RWPE2 (cell line): ENCODE results near the gene ERBIN.
"Not testable (repeated sequence)": the region's sequence is repeated elsewhere in the genome, so short reads cannot be mapped to it uniquely, and the experiment has no call there.

ENCODE experiments used
- ATAC-seq: fragments of 200-7000 bp; cut with Tn5 transposase; 3 replicates; pipeline ENCODE4 v1.9.1; 2021; ENCODE audit warnings: low read depth
- DNase-seq: peaks from one replicate; pipeline ENCODE4 v3.0.0-alpha.2; 2020; ENCODE audit warnings: low spot score
- H3K27ac ChIP-seq: fragments of 450-650 bp; 2 replicates; pipeline ENCODE4 v1.5.1; 2017; ENCODE audit warnings: mild to moderate bottlenecking; ENCODE audit not compliant: poor library complexity, severe bottlenecking
- H3K27me3 ChIP-seq: fragments of 250-450 bp; sonication (Bioruptor Pico); 2 replicates; pipeline ENCODE4 v1.5.1; 2021; ENCODE audit warnings: mild to moderate bottlenecking, moderate library complexity; ENCODE audit not compliant: insufficient read depth, poor library complexity, severe bottlenecking
- H3K36me3 ChIP-seq: fragments of 250-450 bp; sonication (Bioruptor Pico); 2 replicates; pipeline ENCODE4 v1.5.1; 2020; ENCODE audit warnings: low read depth, mild to moderate bottlenecking, moderate library complexity
- H3K4me1 ChIP-seq: fragments of 250-450 bp; sonication (Bioruptor Pico); 2 replicates; pipeline ENCODE4 v1.5.1; 2021; ENCODE audit warnings: mild to moderate bottlenecking, moderate library complexity; ENCODE audit not compliant: insufficient read depth, poor library complexity, severe bottlenecking
- H3K4me3 ChIP-seq: fragments of 250-450 bp; sonication (Bioruptor Pico); 2 replicates; pipeline ENCODE4 v1.5.1; 2021; ENCODE audit warnings: mild to moderate bottlenecking, moderate library complexity; ENCODE audit not compliant: severe bottlenecking
- H3K9me3 ChIP-seq: fragments of 250-450 bp; sonication (Bioruptor Pico); 2 replicates; pipeline ENCODE4 v1.5.1; 2021; ENCODE audit warnings: mild to moderate bottlenecking, moderate library complexity; ENCODE audit not compliant: severe bottlenecking
- CTCF ChIP-seq: fragments of 450-650 bp; IDR thresholded peaks from one replicate; pipeline ENCODE4 v1.5.1; 2017; ENCODE audit warnings: mild to moderate bottlenecking, moderate library complexity; ENCODE audit not compliant: poor library complexity, severe bottlenecking

The ERBIN gene

GRCh38 chr5:65967288-65968066, 41.1 kb downstream of the ERBIN start:
- H3K4me1 ChIP-seq: peaks cover 10% of the 10 kb centered on the region
- no peaks in the 10 kb centered on the region for H3K9me3 ChIP-seq
- TF ChIP-seq CTCF: no peak
- no peak for DNase-seq
- no peak overlapping the region for H3K27ac ChIP-seq
- H3K27me3 ChIP-seq: no peaks in the 10 kb centered on the region
- peak; percentile 45; the same call in 2 of the 3 replicates for ATAC-seq
- H3K4me3 ChIP-seq: no peak overlapping the region
- H3K36me3 ChIP-seq: no peaks in the 10 kb centered on the region; the same call in 1 of the 2 replicates

GRCh38 chr5:65969539-65970393, 43.4 kb downstream of the ERBIN start:
- DNase-seq (no peak), ATAC-seq (0 out of 3 replicates have a peak, but pooled peaks have one; percentile 15)
- H3K36me3 ChIP-seq: no peaks in the 10 kb centered on the region; the same call in 1 of the 2 replicates
- H3K4me1 ChIP-seq: peaks cover 7% of the 10 kb centered on the region
- no peak for TF ChIP-seq CTCF
- H3K9me3 ChIP-seq: no peaks in the 10 kb centered on the region
- H3K27me3 ChIP-seq: no peaks in the 10 kb centered on the region
- H3K27ac ChIP-seq: no peak overlapping the region
- no peak overlapping the region for H3K4me3 ChIP-seq

- no peak for TF ChIP-seq CTCF
These were observed 44.3 kb downstream of the ERBIN start for GRCh38 chr5:65970481-65971367.

GRCh38 chr5:65971643-65972042, 45.3 kb downstream of the ERBIN start:
- Histone ChIP-seq H3K9me3 (no peaks in the 10 kb centered on the region), H3K27me3 (no peaks in the 10 kb centered on the region), H3K4me1 (peaks cover 7% of the 10 kb centered on the region), H3K4me3 (no peak overlapping the region), H3K36me3 (no peaks in the 10 kb centered on the region; the same call in 1 of the 2 replicates), H3K27ac (no peak overlapping the region)
- no peak for TF ChIP-seq CTCF
- ATAC-seq (no peak), DNase-seq (no peak)

More at GRCh38 chr5:65970481-65971367, 44.3 kb downstream of the ERBIN start:
- ATAC-seq (no peak), DNase-seq (no peak)
- Histone ChIP-seq H3K27me3 (no peaks in the 10 kb centered on the region), H3K27ac (no peak overlapping the region), H3K4me3 (no peak overlapping the region), H3K9me3 (no peaks in the 10 kb centered on the region), H3K4me1 (peaks cover 7% of the 10 kb centered on the region), H3K36me3 (no peaks in the 10 kb centered on the region; the same call in 1 of the 2 replicates)

- not testable (repeated sequence) for ATAC-seq, H3K4me3 ChIP-seq, H3K27ac ChIP-seq, H3K27me3 ChIP-seq, H3K4me1 ChIP-seq, H3K36me3 ChIP-seq, H3K9me3 ChIP-seq, DNase-seq
These were observed 46.5 kb downstream of the ERBIN start for GRCh38 chr5:65972896-65973295.
